ENCODE data around the gene FAM216A. TPM values are rescaled to one million over a fixed set of nuclear protein-coding genes. Genes with fewer than 3 reads are reported as not detected.

The FAM216A gene
- total RNA-seq, 1 donor from 2014 or later = 9.9 TPM

DNA sequence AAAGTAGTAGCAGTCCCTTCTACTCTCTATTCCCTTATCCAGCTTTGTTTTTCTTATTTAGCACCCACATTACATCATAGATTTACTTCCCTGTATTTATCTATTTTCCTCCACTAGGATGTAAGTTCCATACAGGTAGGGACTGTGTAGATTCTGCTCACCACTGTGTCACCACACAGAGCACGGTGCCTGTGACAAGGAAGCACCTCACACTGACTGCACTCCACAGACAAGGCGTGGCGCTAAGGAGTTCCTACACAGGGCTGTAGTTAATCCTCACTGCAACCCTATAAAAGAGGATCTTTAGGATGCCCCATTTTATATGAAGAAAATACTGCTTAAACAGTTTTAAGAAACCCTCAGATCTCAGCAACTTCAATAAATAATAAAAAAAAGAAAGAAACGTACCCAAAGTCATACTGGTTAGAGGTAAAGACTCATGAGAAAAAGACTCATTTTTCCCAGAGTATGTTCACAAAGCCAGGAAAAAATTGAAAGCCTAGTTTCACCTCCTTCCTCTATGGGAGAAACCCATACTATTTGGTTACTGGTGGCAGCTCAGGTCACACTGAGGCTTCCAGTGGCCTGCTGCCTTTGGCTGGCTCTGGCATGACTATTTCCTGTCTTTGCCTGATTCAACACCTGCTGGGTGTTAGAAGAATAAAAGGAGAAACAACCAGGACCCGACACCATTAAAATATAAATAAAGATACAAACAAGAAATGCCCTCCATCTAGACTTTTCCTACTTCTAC lies 70.4 kb downstream of the FAM216A start:
- peak in 1 of 2 donors; percentile 45 for DNase-seq (ENCODE audit: low read depth in 2 of 2)

Other genes with a start within 250 kb of the FAM216A start
- gene ATP2A2, start 187.6 kb upstream of the FAM216A start, total RNA-seq = 87.9 and 109 TPM in 2 replicates
- 31.5 and 36.5 TPM in 2 replicates for gene ANAPC7, start 65.1 kb upstream of the FAM216A start, total RNA-seq
- 217 and 241 TPM in 2 replicates for gene ARPC3, start 18.5 kb upstream of the FAM216A start, total RNA-seq
- gene GPN3, start 588 bp upstream of the FAM216A start, total RNA-seq = 16.8 and 19.1 TPM in 2 replicates
- gene VPS29, start 33.3 kb downstream of the FAM216A start, total RNA-seq = 66.0 and 70.1 TPM in 2 replicates
- 0.25 and 0.26 TPM in 2 replicates for gene RAD9B, start 33.5 kb downstream of the FAM216A start, total RNA-seq
- 6.0 and 9.5 TPM in 2 replicates for gene PPTC7, start 114.5 kb downstream of the FAM216A start, total RNA-seq
- gene TCTN1, start 145.3 kb downstream of the FAM216A start, total RNA-seq = 7.6 and 11.0 TPM in 2 replicates
- 2.6 and 3.9 TPM in 2 replicates for gene HVCN1, start 220.3 kb downstream of the FAM216A start, total RNA-seq

Measured in dermis microvascular lymphatic vessel endothelial cell (primary cell).